Measurements from ENCODE around the gene NDUFS6.

NDUFS6 gene

GRCh38 chr5:1795931-1796330 is 5.3 kb upstream of the NDUFS6 start:
- no peak overlapping the region for H3K27ac ChIP-seq (ENCODE audit: low read depth, low read length)
- no peak overlapping the region for H2BK120ac ChIP-seq (ENCODE audit: insufficient read depth, low read length, poor library complexity)
- H3K79me2 ChIP-seq (ENCODE audit: control insufficient read depth, insufficient read depth, low read length, poor library complexity), result peaks cover 6% of the 10 kb centered on the region
- no peak overlapping the region for H3K4ac ChIP-seq (ENCODE audit: low read depth, low read length)
- H2BK12ac ChIP-seq (ENCODE audit: low read length), result no peak overlapping the region
- peaks cover 3 to 8% of the 10 kb centered on the region in 2 experiments for H3K4me1 ChIP-seq (ENCODE audit: control insufficient read depth in 1 of 2, insufficient read depth in 2 of 2, low read length in 2 of 2)
- no peak overlapping the region for H3K14ac ChIP-seq (ENCODE audit: low read length)
- H2AK5ac ChIP-seq (ENCODE audit: low read length), result no peak overlapping the region
- H3K9ac ChIP-seq (ENCODE audit: low read length), result no peak overlapping the region
- H3K18ac ChIP-seq (ENCODE audit: low read length), result no peak overlapping the region
- H3K9me3 ChIP-seq (ENCODE audit: insufficient read depth, low read depth, low read length), result no peaks in the 10 kb centered on the region
- H3K27me3 ChIP-seq (ENCODE audit: insufficient read depth, low read length), result no peaks in the 10 kb centered on the region
- H3K36me3 ChIP-seq (ENCODE audit: control insufficient read depth in 1 of 2, insufficient read depth in 2 of 2, low read length in 2 of 2), result peaks cover 21 to 24% of the 10 kb centered on the region in 2 experiments
- WGBS (ENCODE audit: extremely low coverage, insufficient coverage, insufficient read length), result no CpG with 5 or more reads among the region's 8 CpGs
- H4K8ac ChIP-seq (ENCODE audit: low read depth, low read length), result no peak overlapping the region
- no peak for DNase-seq
- H2BK5ac ChIP-seq (ENCODE audit: low read depth, low read length, poor library complexity), result no peak overlapping the region
- H2AFZ ChIP-seq (ENCODE audit: insufficient read depth, low read length, poor library complexity), result no peak overlapping the region
- H3K79me1 ChIP-seq (ENCODE audit: low read length), result peaks cover 9% of the 10 kb centered on the region
- no peak overlapping the region for H3K4me3 ChIP-seq (ENCODE audit: low read depth, low read length)
- H4K12ac ChIP-seq (ENCODE audit: low read depth, low read length), result no peak overlapping the region
- no peak overlapping the region for H3K4me2 ChIP-seq (ENCODE audit: low read length)
- H3K23ac ChIP-seq (ENCODE audit: low read length), result no peak overlapping the region
- no peak overlapping the region for H4K91ac ChIP-seq (ENCODE audit: low read depth, low read length)

GRCh38 chr5:1796371-1797102 is 4.7 kb upstream of the NDUFS6 start:
- Histone ChIP-seq H4K12ac (ENCODE audit: low read depth, low read length) (no peak overlapping the region), H2BK5ac (ENCODE audit: low read depth, low read length, poor library complexity) (no peak overlapping the region), H3K27me3 (ENCODE audit: insufficient read depth, low read length) (no peaks in the 10 kb centered on the region), H3K79me1 (ENCODE audit: low read length) (peaks cover 13% of the 10 kb centered on the region), H2AK5ac (ENCODE audit: low read length) (no peak overlapping the region), H3K36me3 (ENCODE audit: control insufficient read depth in 1 of 2, insufficient read depth in 2 of 2, low read length in 2 of 2) (peaks cover 21 to 24% of the 10 kb centered on the region in 2 experiments), H3K4me1 (ENCODE audit: control insufficient read depth in 1 of 2, insufficient read depth in 2 of 2, low read length in 2 of 2) (peaks cover 3 to 8% of the 10 kb centered on the region in 2 experiments), H3K79me2 (ENCODE audit: control insufficient read depth, insufficient read depth, low read length, poor library complexity) (peaks cover 9% of the 10 kb centered on the region), H3K23ac (ENCODE audit: low read length) (no peak overlapping the region), H3K14ac (ENCODE audit: low read length) (no peak overlapping the region), H2BK120ac (ENCODE audit: insufficient read depth, low read length, poor library complexity) (no peak overlapping the region), H3K9me3 (ENCODE audit: insufficient read depth, low read depth, low read length) (no peaks in the 10 kb centered on the region), H2AFZ (ENCODE audit: insufficient read depth, low read length, poor library complexity) (no peak overlapping the region), H4K91ac (ENCODE audit: low read depth, low read length) (no peak overlapping the region), H3K4me3 (ENCODE audit: low read depth, low read length) (no peak overlapping the region), H3K4ac (ENCODE audit: low read depth, low read length) (no peak overlapping the region), H3K4me2 (ENCODE audit: low read length) (no peak overlapping the region), H3K27ac (ENCODE audit: low read depth, low read length) (no peak overlapping the region), H4K8ac (ENCODE audit: low read depth, low read length) (no peak overlapping the region), H3K18ac (ENCODE audit: low read length) (no peak overlapping the region), H3K9ac (ENCODE audit: low read length) (no peak overlapping the region), H2BK12ac (ENCODE audit: low read length) (no peak overlapping the region)
- DNase-seq, result no peak
- no CpG with 5 or more reads among the region's 21 CpGs for WGBS (ENCODE audit: extremely low coverage, insufficient coverage, insufficient read length)

- H3K18ac ChIP-seq (ENCODE audit: low read length), result no peak overlapping the region
- no peak overlapping the region for H3K4me2 ChIP-seq (ENCODE audit: low read length)
- no peak overlapping the region for H2AK5ac ChIP-seq (ENCODE audit: low read length)
- H3K4ac ChIP-seq (ENCODE audit: low read depth, low read length), result no peak overlapping the region
- H4K12ac ChIP-seq (ENCODE audit: low read depth, low read length), result no peak overlapping the region
- H3K4me1 ChIP-seq (ENCODE audit: control insufficient read depth in 1 of 2, insufficient read depth in 2 of 2, low read length in 2 of 2), result peaks cover 3 to 8% of the 10 kb centered on the region in 2 experiments
- H4K91ac ChIP-seq (ENCODE audit: low read depth, low read length), result no peak overlapping the region
- no peak overlapping the region for H2BK5ac ChIP-seq (ENCODE audit: low read depth, low read length, poor library complexity)
- H3K36me3 ChIP-seq (ENCODE audit: control insufficient read depth in 1 of 2, insufficient read depth in 2 of 2, low read length in 2 of 2), result peaks cover 21 to 24% of the 10 kb centered on the region in 2 experiments
- WGBS (ENCODE audit: extremely low coverage, insufficient coverage, insufficient read length), result no CpG with 5 or more reads among the region's 18 CpGs
- no peak for DNase-seq
- H3K9me3 ChIP-seq (ENCODE audit: insufficient read depth, low read depth, low read length), result no peaks in the 10 kb centered on the region
- H2AFZ ChIP-seq (ENCODE audit: insufficient read depth, low read length, poor library complexity), result no peak overlapping the region
- H3K23ac ChIP-seq (ENCODE audit: low read length), result no peak overlapping the region
- H4K8ac ChIP-seq (ENCODE audit: low read depth, low read length), result no peak overlapping the region
- no peak overlapping the region for H3K4me3 ChIP-seq (ENCODE audit: low read depth, low read length)
- H2BK120ac ChIP-seq (ENCODE audit: insufficient read depth, low read length, poor library complexity), result no peak overlapping the region
- H2BK12ac ChIP-seq (ENCODE audit: low read length), result no peak overlapping the region
- H3K79me1 ChIP-seq (ENCODE audit: low read length), result peaks cover 14% of the 10 kb centered on the region
- H3K27me3 ChIP-seq (ENCODE audit: insufficient read depth, low read length), result no peaks in the 10 kb centered on the region
- no peak overlapping the region for H3K9ac ChIP-seq (ENCODE audit: low read length)
- H3K79me2 ChIP-seq (ENCODE audit: control insufficient read depth, insufficient read depth, low read length, poor library complexity), result peaks cover 10% of the 10 kb centered on the region
- H3K14ac ChIP-seq (ENCODE audit: low read length), result no peak overlapping the region
- H3K27ac ChIP-seq (ENCODE audit: low read depth, low read length), result no peak overlapping the region
Measured at GRCh38 chr5:1797103-1797800, 4.0 kb upstream of the NDUFS6 start.

GRCh38 chr5:1797855-1798254 is 3.4 kb upstream of the NDUFS6 start:
- no peak overlapping the region for H4K91ac ChIP-seq (ENCODE audit: low read depth, low read length)
- H3K4ac ChIP-seq (ENCODE audit: low read depth, low read length), result no peak overlapping the region
- no peaks in the 10 kb centered on the region for H3K27me3 ChIP-seq (ENCODE audit: insufficient read depth, low read length)
- no peak overlapping the region for H3K9ac ChIP-seq (ENCODE audit: low read length)
- no peak overlapping the region for H2BK5ac ChIP-seq (ENCODE audit: low read depth, low read length, poor library complexity)
- no peak overlapping the region for H2AFZ ChIP-seq (ENCODE audit: insufficient read depth, low read length, poor library complexity)
- H4K8ac ChIP-seq (ENCODE audit: low read depth, low read length), result no peak overlapping the region
- H3K23ac ChIP-seq (ENCODE audit: low read length), result no peak overlapping the region
- H3K18ac ChIP-seq (ENCODE audit: low read length), result peak overlapping the region; percentile 2
- no peak overlapping the region for H2AK5ac ChIP-seq (ENCODE audit: low read length)
- no peak overlapping the region for H4K12ac ChIP-seq (ENCODE audit: low read depth, low read length)
- H2BK120ac ChIP-seq (ENCODE audit: insufficient read depth, low read length, poor library complexity), result no peak overlapping the region
- peaks cover 22 to 24% of the 10 kb centered on the region in 2 experiments for H3K36me3 ChIP-seq (ENCODE audit: control insufficient read depth in 1 of 2, insufficient read depth in 2 of 2, low read length in 2 of 2)
- no peak overlapping the region for H3K4me2 ChIP-seq (ENCODE audit: low read length)
- H3K79me1 ChIP-seq (ENCODE audit: low read length), result peaks cover 14% of the 10 kb centered on the region
- H3K4me3 ChIP-seq (ENCODE audit: low read depth, low read length), result no peak overlapping the region
- no peak for DNase-seq
- WGBS (ENCODE audit: extremely low coverage, insufficient coverage, insufficient read length), result no CpG with 5 or more reads among the region's 11 CpGs
- no peaks in the 10 kb centered on the region for H3K9me3 ChIP-seq (ENCODE audit: insufficient read depth, low read depth, low read length)
- no peak overlapping the region for H2BK12ac ChIP-seq (ENCODE audit: low read length)
- no peak overlapping the region for H3K14ac ChIP-seq (ENCODE audit: low read length)
- no peak overlapping the region for H3K27ac ChIP-seq (ENCODE audit: low read depth, low read length)
- peaks cover 10% of the 10 kb centered on the region for H3K79me2 ChIP-seq (ENCODE audit: control insufficient read depth, insufficient read depth, low read length, poor library complexity)
- H3K4me1 ChIP-seq (ENCODE audit: control insufficient read depth in 1 of 2, insufficient read depth in 2 of 2, low read length in 2 of 2), result peaks cover 3 to 8% of the 10 kb centered on the region in 2 experiments
